ENCODE results near the gene FAM222A.

Gene FAM222A

DNA sequence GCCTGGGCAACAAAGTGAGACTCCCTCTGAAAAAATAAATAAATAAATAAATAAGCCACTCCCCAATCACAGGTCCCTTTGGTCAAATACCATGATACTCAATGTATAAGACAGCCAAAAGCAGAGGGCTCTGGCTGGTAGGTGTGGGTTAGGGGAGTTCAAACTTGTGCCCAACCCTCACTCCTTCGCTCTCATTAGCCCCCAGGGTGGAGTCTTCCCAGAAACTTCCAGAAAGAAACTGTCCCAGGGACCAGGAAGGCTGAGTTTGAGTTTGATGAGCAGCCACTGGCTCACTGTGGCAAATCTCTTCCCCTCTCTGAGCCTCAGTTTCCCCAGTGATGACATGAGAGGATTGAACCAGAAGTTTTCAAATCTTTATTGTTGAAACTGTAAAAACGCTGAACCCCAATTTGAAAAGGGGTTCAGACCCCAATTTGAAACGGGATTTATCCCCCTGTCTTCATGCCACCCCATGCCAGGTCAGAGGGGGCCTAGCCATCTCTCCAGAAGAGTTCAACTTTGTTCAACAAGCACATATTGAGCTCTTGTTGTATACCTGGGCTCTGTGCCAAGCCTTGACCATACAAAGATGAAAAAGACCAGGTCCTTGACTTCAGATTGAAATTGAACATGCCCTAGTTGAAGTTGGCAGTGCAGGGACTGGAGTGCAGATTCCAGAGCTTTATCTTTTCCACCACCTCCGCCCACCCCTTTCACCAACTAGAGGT is 9.1 kb upstream of the FAM222A start:
- TF ChIP-seq, protein P1, sequence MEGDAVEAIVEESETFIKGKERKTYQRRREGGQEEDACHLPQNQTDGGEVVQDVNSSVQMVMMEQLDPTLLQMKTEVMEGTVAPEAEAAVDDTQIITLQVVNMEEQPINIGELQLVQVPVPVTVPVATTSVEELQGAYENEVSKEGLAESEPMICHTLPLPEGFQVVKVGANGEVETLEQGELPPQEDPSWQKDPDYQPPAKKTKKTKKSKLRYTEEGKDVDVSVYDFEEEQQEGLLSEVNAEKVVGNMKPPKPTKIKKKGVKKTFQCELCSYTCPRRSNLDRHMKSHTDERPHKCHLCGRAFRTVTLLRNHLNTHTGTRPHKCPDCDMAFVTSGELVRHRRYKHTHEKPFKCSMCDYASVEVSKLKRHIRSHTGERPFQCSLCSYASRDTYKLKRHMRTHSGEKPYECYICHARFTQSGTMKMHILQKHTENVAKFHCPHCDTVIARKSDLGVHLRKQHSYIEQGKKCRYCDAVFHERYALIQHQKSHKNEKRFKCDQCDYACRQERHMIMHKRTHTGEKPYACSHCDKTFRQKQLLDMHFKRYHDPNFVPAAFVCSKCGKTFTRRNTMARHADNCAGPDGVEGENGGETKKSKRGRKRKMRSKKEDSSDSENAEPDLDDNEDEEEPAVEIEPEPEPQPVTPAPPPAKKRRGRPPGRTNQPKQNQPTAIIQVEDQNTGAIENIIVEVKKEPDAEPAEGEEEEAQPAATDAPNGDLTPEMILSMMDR (IDR thresholded peaks at IDR 0.05; ENCODE audit: low read depth, low read length), result no peak
- no peak for DNase-seq (ENCODE audit: low read depth in 2 of 2)
- H3K4me3 ChIP-seq (replicated peaks in 1 of 2; ENCODE audit: low read depth in 2 of 2, low read length in 2 of 2), result no peak overlapping the region

DNA sequence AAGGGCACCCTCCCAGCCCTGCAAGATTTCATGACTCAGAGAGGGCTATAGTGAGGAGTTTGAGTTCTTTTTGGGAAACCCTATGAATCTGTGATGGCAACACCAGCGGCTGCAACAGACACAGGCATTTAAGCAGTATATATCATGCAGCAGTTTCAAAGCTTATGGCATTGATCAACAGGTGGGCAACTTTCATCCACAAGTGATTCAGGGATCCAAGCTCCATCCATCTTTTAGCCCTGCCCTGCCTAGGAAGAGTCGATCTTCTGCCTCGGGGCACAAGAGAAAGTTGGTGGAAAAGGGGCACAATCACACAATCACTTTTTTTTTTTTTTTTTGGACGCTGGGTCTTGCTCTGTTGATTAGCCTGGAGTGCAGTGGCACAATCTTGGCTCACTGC is 8.3 kb upstream of the FAM222A start:
- no peak for DNase-seq (ENCODE audit: low read depth in 2 of 2)
- no peak overlapping the region for H3K4me3 ChIP-seq (replicated peaks in 1 of 2; ENCODE audit: low read depth in 2 of 2, low read length in 2 of 2)

DNA sequence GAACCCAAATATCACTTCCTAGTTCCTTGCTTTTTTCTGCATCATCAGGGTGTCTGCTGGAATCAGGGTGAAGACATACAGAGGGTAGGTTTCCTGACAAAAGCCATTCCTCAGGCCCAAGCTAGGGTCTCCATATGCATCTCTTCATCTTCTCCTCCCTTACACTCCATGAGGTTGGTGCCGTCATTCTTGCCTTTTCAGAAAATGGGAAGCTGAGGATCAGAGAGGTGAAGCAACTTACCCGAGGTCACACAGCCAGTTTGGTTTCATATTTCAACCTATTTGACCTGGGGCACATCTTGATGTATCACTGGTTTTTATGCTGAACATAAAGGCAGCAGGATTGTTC is 7.3 kb upstream of the FAM222A start:
- H3K4me3 ChIP-seq (replicated peaks in 1 of 2; ENCODE audit: low read depth in 2 of 2, low read length in 2 of 2), result no peak overlapping the region
- DNase-seq (ENCODE audit: low read depth in 2 of 2), result no peak
- TF ChIP-seq, protein P1 (IDR thresholded peaks at IDR 0.05; ENCODE audit: low read depth, low read length), result no peak

More for the DNA sequence above, 8.3 kb upstream of the FAM222A start:
- TF ChIP-seq, protein P1 (IDR thresholded peaks at IDR 0.05; ENCODE audit: low read depth, low read length), result no peak

DNA sequence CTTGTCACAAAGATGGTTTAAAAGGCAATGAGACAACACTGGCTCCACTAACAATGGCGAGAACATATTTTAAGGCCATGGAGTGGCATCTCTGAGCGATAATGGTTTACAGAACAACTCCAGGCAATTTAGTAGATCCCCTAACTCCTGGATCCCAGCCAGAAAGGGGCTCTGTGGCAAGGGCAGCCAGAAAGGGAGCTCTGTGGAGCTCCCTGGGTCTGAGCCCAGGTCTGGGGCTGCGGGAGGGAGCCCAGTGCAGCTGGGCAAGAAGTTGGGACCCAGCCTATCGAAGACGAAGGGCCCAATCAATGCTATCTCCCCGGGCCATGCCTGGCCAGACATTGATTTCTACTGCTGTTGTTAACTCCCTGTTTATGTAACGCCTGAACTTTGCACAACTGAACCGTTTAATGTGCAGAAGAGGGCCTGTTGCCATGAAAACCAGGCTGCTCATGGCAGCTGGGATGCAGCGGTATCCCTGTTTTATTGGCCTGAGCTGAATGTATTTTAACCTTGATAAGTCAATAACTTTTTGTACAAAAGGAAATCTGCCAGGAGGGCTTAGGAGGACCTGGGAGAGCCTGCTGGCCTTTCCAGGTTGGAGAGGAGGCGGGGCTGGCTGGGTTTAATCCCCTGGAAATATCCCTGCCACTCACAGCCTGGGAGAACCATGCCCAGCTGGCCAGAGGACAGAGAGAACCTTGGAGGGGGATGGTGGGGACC is 6.7 kb upstream of the FAM222A start:
- DNase-seq (ENCODE audit: low read depth in 2 of 2), result no peak
- TF ChIP-seq, protein P1 (IDR thresholded peaks at IDR 0.05; ENCODE audit: low read depth, low read length), result no peak
- no peak overlapping the region for H3K4me3 ChIP-seq (replicated peaks in 1 of 2; ENCODE audit: low read depth in 2 of 2, low read length in 2 of 2)

DNA sequence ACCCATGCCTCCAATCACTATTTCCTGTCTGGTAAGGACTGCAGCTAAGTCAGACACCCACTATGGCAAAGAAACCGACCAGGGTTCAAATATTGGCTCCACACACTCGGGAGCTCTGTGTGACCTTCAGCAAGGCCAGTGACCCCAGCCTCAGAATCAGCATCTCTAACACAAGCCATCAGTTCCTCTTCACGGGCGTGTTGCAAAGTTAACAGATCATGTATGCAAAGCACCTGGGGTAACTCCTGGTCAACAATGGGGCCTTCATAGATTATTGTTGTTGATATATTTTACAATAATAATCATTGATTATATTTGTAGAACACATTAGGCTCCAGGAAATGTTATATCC is 6.2 kb upstream of the FAM222A start:
- H3K4me3 ChIP-seq (replicated peaks in 1 of 2; ENCODE audit: low read depth in 2 of 2, low read length in 2 of 2), result no peak overlapping the region
- DNase-seq (ENCODE audit: low read depth in 2 of 2), result no peak
- TF ChIP-seq, protein P1 (IDR thresholded peaks at IDR 0.05; ENCODE audit: low read depth, low read length), result no peak

DNA sequence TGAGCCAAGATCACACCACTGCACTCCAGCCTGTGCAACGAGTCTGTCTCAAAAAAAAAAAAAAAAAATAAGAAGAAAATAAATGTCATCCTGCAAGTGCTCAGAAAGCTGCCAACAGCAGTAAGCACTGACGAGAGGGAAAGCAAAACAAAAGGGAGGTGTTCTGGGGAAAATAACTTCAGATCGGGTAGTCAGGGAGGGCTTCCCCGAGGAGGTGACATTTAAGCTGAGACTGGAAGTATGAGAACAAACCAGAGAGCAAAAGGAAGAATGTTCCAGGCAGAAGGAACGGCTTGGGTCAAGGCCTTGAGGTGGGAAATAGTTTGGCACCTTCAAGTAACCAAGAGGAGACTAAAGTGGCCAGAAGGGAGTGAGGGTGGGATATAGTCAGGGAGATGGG is 4.7 kb upstream of the FAM222A start:
- H3K4me3 ChIP-seq (replicated peaks in 1 of 2; ENCODE audit: low read depth in 2 of 2, low read length in 2 of 2), result no peak overlapping the region
- no peak for DNase-seq (ENCODE audit: low read depth in 2 of 2)
- TF ChIP-seq, protein P1 (IDR thresholded peaks at IDR 0.05; ENCODE audit: low read depth, low read length), result no peak

Measured in cardiac fibroblast (primary cell).